ENCODE results near the gene TENM4.

TENM4 gene

DNA sequence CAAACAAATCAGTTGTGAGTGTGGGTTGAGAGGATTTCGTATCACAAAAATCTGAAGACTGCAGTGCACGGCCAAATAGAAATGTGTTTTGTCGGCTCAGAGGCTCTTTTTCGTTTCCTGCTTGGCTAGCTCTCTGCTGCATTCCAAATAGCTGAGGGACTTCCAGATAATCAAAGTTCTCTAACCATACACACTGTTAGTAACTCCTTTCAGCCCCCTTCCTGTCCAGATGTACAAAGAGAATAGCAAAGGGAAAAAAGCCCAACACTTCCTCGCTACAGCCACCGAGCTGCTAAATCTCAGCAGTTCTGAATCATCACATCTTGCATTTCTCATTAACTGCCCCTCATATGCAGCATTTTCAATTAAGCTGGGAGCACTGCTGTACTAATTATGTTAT, 203.1 kb downstream of the TENM4 start:
- Histone ChIP-seq H3K27ac (peak overlapping the region in 1 of 2 donors; percentile 16), H3K4me3 (no peak overlapping the region)
- DNase-seq (ENCODE audit: low spot score), result no peak
- no peak for TF ChIP-seq CTCF (IDR thresholded peaks at IDR 0.05)

GRCh38 chr11:79237091-79237490, 203.7 kb downstream of the TENM4 start:
- no peak overlapping the region for H3K27ac ChIP-seq
- no peak for TF ChIP-seq CTCF (IDR thresholded peaks at IDR 0.05)
- no peak overlapping the region for H3K4me3 ChIP-seq
- DNase-seq (ENCODE audit: low spot score), result no peak

DNA sequence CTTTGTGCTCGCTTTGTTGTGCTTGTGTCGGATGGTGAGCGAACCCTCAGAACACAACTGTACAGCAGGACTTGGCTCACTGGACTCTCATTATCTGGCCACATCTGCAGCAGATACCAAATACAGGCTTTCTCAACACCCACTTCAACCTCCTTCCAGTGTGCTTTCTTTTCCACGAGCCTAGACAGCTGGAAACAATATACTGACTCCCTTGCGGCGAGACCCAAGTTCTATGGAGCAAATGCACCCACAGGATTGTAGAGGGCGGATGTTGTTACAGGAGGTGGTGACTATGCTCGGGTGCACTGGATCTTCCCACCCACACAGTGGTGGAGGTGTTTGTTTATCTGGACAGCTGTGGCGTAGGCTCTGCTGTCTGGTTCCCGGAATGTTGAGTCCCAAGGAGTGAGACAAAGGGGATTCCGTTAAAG, 204.3 kb downstream of the TENM4 start:
- H3K4me3 ChIP-seq, result no peak overlapping the region
- no peak overlapping the region for H3K27ac ChIP-seq
- no peak for DNase-seq (ENCODE audit: low spot score)
- no peak for TF ChIP-seq CTCF (IDR thresholded peaks at IDR 0.05)

GRCh38 chr11:79235696-79236095, 205.1 kb downstream of the TENM4 start:
- no peak overlapping the region for H3K27ac ChIP-seq
- no peak overlapping the region for H3K4me3 ChIP-seq
- no peak for TF ChIP-seq CTCF (IDR thresholded peaks at IDR 0.05)
- DNase-seq (ENCODE audit: low spot score), result no peak

DNA sequence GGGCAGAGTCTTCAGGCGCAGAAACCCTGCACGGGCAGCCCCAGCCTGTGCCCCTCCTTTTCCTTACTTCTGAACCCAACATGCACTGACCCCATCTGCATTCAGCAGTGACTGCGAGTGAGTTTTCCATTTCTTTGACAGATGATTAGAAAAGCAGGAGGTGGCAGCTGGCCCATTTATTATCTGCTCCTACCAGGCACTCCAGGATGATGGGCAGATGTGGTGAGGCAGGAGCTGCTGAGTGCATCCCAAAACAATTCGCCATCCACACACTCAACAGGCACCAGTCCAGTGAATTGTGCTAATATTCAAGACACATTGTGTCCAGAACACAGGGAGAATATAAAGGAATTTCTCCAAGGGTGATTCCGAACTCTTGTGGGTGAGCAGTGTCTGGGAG, 208.5 kb downstream of the TENM4 start:
- no peak for TF ChIP-seq CTCF (IDR thresholded peaks at IDR 0.05)
- Histone ChIP-seq H3K27ac (no peak overlapping the region), H3K4me3 (no peak overlapping the region)
- DNase-seq (ENCODE audit: low spot score), result no peak

- no peak for DNase-seq (ENCODE audit: low spot score)
- Histone ChIP-seq H3K27ac (no peak overlapping the region), H3K4me3 (no peak overlapping the region)
- no peak for TF ChIP-seq CTCF (IDR thresholded peaks at IDR 0.05)
These were observed 211.8 kb downstream of the TENM4 start for GRCh38 chr11:79229047-79229446.

DNA sequence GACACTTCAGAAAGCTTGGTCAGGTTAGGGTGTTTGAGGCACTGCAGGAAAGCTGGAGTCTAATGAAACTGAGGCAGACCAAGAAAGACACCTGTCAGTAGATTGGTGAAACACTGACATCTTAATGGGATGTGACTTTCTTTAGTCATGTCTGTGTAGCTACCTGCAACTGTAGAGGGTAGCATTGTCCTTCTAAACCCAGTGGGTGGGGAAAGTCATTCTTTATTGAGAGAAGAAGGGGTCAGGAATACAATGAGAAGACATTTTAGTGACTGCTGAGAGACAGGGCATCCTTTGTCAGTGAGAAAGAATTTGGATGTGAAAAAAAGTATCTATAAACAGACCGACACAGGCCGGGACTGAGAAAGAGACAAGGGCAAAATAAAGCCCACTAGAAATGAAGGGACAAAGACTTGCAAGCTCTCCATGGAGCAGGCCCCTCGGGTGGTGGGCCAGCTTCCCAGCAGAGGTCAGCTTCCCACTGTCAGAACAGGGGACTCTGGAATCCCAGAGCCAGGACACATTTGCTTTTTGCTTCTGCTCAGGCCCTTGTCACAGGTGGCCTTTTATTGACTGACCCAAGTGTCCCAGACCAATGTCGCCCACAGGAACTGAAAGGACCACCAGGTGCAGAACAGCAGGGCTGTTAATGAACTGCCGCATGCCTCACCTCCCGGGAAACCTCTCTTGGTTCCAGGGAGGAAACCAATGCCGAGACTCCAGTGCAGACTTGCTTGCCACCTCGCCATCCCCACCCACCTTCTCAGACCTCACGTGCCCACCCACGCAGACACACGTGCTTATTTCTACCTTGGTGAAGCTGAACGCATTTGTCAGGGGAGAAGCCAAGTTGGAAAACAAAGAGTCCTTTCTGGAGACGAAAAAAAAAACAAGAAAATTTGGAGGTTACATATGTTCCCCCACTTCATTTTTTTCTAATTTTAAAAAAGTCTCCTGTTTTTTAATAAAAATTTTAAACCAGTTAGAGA, 212.8 kb downstream of the TENM4 start:
- H3K27ac ChIP-seq, result no peak overlapping the region
- H3K4me3 ChIP-seq, result no peak overlapping the region
- DNase-seq (ENCODE audit: low spot score), result no peak
- no peak for TF ChIP-seq CTCF (IDR thresholded peaks at IDR 0.05)
